Measurements from ENCODE around the gene SURF4.
"Not testable (repeated sequence)": the region's sequence is repeated elsewhere in the genome, so short reads cannot be mapped to it uniquely, and the experiment has no call there.

The SURF4 gene

GRCh38 chr9:133351908-133352634, 23.8 kb downstream of the SURF4 start:
- no peak for DNase-seq (ENCODE audit: low read depth)

GRCh38 chr9:133351526-133351907, 24.3 kb downstream of the SURF4 start:
- no peak for DNase-seq (ENCODE audit: low read depth)

GRCh38 chr9:133349965-133350616, 25.8 kb downstream of the SURF4 start:
- DNase-seq (ENCODE audit: low read depth): no peak

DNA sequence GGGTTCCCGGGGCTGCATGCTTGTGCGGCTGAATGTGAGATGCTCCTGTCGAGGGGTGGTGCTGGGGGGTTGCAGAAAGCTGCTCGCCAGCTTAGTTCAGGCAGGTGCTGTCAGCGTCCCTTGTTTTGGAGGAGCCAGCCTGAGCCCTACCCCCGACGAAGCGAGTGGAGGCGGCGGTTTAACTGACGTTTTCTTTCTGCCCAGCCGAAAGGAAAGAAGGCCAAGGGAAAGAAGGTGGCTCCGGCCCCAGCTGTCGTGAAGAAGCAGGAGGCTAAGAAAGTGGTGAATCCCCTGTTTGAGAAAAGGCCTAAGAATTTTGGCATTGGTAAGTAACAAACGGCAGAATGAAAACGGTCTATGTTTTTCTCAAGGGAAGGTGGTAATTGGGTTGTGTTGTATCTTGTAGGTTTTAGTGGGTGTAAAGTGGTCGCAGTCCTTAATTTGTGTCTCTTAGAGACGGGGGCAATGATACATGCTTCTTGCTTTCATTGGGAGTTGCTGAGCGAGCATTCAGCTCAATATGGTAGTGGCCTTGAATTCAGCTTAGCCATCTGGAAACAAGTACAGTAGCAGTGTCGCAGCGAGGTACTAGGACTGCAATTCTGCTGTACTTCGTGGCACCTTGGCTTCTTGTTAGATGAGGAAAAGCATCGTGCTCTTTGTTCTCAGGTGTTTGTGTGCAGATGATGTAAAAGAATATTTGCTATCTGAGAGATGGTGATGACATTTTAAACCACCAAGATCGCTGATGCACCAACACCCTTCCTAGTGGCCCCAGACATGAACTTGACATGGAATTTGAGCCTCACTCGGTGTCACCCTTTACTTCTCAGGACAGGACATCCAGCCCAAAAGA, 26.9 kb downstream of the SURF4 start:
- DNase-seq (ENCODE audit: low read depth): no peak

DNA sequence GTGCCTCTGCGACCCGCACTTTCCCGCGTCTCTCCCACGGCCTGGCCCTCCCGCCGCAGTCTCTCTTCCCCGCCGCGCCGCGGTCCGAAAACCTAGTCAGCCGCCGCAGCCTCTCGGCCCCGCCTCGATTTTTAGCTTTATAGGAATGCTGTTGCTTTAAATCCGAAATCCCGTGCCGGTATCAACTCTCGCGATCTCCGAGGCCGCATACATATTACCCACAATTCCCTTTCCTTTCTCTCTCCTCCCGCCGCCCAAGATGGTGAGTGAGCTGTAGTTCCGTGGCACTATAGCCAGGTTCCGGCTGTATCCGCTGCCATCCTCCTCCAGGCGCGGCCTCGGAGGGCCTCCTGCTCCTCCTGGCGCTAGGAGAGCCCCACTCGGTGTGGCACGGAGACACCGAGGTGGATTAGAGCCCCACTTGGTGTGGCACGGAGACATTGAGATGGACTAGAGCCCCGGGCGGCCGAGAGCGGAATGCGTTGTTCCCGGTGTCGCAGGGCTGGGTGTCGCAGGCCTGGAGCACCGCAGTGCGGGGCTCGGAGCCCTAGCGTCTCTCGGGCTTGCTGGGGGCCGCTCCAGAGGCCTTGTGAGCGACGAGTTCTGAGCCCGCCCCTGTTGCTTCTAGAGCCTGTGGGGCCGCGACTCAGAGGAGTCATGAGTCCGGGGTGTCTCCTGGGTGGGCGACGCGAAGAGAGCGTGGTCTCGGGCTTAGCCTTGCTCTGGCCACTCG, 27.7 kb downstream of the SURF4 start, which contains the start of the genes MED22 and RPL7A:
MED22 (minus strand) TSS at position 147 of the 733 bp plus-strand sequence. CDS start 1,469 bp downstream, outside the sequence.
RPL7A (plus strand) TSS at position 234 of the 733 bp plus-strand sequence; CDS start at position 260, 26 bp downstream.
- peak; percentile 71 for DNase-seq (ENCODE audit: low read depth)

DNA sequence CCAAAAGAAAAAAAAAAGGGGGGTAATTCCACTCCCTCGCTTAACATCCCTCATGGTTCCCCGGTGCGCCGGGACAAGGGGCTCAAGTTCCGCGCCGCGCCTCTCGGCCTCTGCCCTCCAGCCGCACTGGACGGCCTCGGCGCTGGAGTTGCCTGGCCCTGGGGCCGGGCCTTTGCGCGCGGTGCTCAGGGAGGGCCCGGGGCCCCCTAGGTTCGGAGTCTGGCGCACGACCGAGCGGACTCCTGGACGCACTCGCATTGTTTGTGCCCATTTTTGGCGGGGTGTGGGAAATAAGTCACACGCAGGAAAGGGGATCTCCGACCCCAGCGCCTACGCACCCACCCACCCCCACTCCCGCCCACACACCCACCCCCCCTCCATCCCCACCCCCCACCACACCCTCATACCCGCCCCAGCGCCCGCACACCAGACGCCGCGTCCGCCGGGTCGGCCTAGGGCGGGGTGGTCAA, 28.3 kb downstream of the SURF4 start:
- DNase-seq (ENCODE audit: low read depth): no peak

GRCh38 chr9:133346021-133346785, 29.7 kb downstream of the SURF4 start:
- no peak for DNase-seq (ENCODE audit: low read depth)

GRCh38 chr9:133345596-133345995, 30.3 kb downstream of the SURF4 start:
- DNase-seq (ENCODE audit: low read depth): no peak

DNA sequence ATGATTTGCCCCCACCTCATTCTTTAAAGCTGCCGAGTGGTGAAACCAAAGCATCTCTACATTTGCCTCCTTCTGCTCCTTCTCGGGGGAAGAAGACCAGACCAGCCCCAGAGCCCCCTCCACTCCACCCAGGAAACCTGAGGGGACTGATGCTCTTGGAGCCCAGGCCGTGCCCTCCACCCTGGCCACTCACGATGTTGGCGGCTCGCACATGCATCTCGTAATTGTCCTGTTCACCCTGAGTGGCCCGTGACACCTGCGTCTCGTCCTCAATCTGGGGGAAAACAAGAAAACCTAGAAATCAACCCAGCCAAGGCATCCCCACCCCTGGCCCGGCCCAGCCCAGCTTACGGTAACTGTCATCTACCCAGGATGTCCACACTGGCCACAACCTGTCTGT, 30.9 kb downstream of the SURF4 start:
- DNase-seq (ENCODE audit: low read depth): no peak

DNA sequence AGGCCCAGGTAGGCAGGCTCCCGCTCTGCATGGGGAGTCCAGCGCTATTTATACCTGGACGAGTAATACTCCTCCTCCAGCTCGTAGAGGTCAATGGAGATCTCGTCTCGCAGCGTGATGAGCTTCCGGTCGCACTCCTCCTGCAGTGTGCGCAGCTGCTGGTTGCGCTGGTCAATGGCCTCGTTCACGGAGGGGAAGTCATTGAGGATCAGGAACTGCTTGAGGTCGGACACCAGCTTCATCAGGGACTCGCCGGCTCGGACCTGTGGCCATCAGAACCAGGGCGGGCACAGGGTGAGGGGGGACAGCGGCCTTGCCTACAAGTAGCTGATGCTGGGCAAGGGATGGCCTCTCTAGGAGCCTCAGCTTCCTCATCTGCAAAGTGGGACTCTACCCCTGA, 31.8 kb downstream of the SURF4 start:
- no peak for DNase-seq (ENCODE audit: low read depth)

DNA sequence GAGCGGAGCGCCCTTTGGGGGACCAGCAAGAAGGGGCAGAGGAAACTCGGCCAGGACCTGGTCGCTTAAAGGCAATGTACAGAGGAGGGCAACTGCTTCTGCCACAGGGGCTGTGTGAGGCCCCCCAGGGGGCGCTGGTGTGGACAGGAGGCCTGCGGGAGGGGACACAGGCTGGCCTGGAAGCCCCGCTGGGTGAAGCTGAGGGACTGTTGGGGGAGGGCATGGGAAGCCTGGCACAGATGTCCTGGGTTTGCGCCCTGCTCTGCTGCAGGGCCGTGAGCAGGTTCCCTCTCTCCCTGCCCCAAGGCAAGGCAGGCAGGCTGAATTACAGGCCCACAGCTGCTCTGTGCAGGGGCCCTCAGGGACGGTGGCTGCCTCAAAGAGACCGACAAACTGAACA, 33.3 kb downstream of the SURF4 start:
- DNase-seq (ENCODE audit: low read depth): no peak

GRCh38 chr9:133342069-133342406, 33.8 kb downstream of the SURF4 start:
- DNase-seq (ENCODE audit: low read depth): no peak

- DNase-seq (ENCODE audit: low read depth): no peak
Observed at GRCh38 chr9:133341369-133342068, 34.3 kb downstream of the SURF4 start.

DNA sequence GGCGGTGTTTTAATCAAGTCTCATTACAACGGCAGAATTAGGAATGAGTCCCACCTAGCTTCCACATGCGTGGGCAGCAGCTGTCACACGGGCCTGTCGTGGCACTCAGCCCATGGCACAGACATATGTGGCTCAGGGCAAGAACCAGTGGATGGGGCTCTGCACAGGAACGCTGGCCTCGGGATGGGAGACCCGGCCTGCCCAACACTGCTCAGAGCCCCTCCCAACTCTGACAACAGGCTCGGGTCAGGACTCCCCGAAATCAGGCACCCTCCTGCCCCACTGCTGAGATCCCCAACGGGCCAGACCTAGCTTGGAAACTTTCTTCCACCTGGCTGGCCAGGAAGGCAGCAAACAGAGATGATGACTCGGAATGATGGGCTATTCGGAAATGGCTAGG, 34.9 kb downstream of the SURF4 start:
- DNase-seq (ENCODE audit: low read depth): no peak

GRCh38 chr9:133340256-133340655, 35.6 kb downstream of the SURF4 start:
- DNase-seq (ENCODE audit: low read depth): no peak

DNA sequence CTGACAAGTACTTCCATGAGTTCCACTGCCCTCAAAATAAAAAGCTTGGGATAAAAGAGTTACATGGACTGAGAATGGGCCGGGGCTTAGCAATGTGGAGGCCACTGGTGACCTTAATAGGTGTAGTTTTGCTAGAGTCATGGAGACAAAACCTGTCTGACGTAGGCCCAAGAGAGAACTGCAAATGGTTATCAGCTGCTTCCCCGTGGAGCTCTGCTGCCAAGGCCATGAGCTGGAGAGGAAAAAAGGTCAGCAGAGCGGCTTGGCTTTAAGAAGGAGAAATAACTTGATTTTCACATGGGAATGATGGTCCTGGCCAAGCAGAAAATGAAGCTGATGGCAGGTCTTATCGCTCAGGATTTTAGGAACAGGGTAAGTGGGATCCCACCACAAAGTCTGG, 36.2 kb downstream of the SURF4 start:
- DNase-seq (ENCODE audit: low read depth): no peak

DNA sequence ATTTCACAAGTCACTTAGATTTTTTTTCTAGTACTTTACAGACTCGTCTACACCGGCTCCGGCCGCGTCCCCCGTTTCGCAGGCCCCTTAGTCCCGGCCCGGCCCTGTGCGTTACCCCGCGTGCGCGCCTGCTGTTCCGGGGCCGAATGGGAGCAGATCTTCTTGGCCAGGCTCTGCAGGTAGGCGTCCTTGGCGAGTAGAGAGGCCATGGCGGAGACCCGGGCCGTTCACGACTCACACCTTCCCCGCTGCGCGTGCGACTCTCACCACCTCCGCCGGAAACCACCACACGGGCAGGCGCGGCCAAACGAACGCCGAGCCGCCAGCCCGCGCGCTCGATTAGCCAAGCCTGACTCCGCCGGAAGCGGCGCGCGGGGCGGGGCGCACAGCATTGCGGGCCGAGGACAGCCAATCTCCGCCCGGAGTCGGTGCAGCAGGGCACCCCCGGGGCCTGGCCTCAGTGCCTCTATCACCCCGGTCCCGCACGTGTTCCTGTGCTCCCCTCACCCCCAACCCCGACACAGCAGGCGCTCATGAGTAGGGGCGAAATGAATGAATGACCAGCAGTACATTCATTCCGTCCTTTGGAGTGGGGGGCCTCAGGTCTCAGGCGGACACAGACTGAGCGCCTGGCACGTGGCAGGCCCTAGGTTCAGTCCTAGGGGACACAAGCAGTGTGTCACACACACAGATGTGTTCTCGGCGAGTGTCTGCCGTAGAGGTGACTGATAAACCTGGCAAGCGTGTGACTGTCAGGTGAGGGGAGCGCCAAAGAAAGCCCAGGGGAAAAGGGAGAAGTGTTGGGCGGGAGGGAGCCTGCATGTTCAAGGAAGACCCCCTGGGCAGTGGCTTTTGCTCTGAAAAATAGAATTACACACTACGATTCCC, 39.7 kb downstream of the SURF4 start, which contains the start of gene SURF6:
SURF6 (minus strand) TSS at position 265 of the 888 bp plus-strand sequence; CDS start at position 209, 56 bp downstream.
- DNase-seq (ENCODE audit: low read depth): no peak

- not testable (repeated sequence) for DNase-seq (ENCODE audit: low read depth)
Observed at GRCh38 chr9:133334888-133335287, 41.0 kb downstream of the SURF4 start.

DNA sequence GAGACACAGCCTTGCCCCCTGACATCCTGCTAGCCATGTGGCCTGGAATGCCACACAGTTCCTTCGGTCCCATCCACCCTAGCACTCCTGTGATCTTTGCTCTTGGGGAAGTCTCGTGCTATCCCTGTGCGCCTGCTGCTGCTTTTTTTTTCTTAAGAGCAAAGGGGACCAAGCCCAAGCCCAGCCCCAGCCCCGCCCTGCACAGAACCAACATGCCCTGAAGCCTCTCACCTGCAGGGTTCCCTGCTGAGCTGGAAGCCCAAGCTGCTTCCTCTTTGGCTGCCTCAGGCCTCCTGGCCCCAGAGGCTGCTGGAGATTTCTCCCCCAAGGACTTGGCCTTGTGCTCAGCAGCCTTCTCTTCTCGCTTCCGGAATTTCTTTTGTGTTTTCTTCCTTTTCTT, 41.7 kb downstream of the SURF4 start:
- no peak for DNase-seq (ENCODE audit: low read depth)

Measured in HS-27A (cell line).